Neuron (in vitro differentiated cells): Measurements from ENCODE around the gene NHSL2.

Experiments used
- H2AFZ ChIP-seq: one replicate; pipeline ENCODE4 v1.6.1; 2013; ENCODE audit warnings: low read depth, mild to moderate bottlenecking, inconsistent platforms, low read length, moderate library complexity
- H3K27me3 ChIP-seq: one replicate; pipeline ENCODE4 v1.6.1; 2013; ENCODE audit warnings: low read length; ENCODE audit not compliant: insufficient read depth
- H3K36me3 ChIP-seq: one replicate; pipeline ENCODE4 v1.6.1; 2013; ENCODE audit warnings: low read length; ENCODE audit not compliant: insufficient read depth
- H3K4me1 ChIP-seq: one replicate; pipeline ENCODE4 v1.6.1; 2013; ENCODE audit warnings: low read length; ENCODE audit not compliant: insufficient read depth
- H3K4me3 ChIP-seq: 2 replicates; pipeline ENCODE4 v1.5.1; 2013; ENCODE audit warnings: mild to moderate bottlenecking, low read length, moderate library complexity
- H3K9me3 ChIP-seq: one replicate; pipeline ENCODE4 v1.6.1; 2013; ENCODE audit warnings: low read length

NHSL2 gene

DNA sequence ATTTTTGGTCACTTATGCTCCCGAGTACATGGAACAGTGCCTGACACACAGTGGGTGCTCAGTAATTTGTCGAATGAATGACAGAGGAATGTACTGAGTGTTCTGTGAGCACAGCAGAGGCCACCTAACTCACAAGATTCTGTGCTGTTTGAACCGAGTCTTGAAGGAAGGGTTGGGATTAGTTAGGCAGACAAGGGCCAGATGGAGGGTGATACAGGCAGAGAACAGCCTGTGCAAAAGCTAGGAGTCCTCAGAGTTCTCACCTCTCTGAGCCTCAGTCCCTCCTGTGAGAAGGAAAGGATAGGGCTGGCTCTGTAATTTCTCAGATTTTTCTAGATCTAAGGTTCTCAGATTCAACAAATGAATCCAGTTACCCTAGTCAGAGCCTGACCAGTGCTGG is 108.8 kb downstream of the NHSL2 start:
- no peak overlapping the region for H3K4me3 ChIP-seq
- peaks cover 2% of the 10 kb centered on the region for H3K4me1 ChIP-seq
- no peaks in the 10 kb centered on the region for H3K9me3 ChIP-seq
- H3K36me3 ChIP-seq: no peaks in the 10 kb centered on the region
- H3K27me3 ChIP-seq: no peaks in the 10 kb centered on the region
- H2AFZ ChIP-seq: no peak overlapping the region

DNA sequence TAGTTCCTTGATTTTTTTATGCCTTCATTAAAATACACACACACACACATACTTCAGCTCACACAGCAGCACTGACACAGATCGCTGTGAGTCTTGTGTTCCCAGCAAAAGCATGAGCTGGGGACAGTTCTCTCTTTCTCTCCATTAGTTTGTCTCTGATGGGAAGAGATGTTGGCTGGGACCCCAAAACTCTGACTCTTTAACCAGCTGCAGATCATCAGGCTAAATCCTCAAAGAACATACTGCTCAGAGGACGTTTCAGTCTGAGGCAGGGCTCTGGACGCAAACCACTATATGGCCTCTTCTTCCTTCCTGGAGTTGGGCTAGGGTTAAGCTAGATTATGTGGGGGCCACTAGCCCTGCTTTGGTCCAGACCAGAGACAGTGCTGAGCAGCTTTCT is 109.6 kb downstream of the NHSL2 start:
- H3K4me3 ChIP-seq: no peak overlapping the region
- H3K4me1 ChIP-seq: peaks cover 3% of the 10 kb centered on the region
- H3K36me3 ChIP-seq: no peaks in the 10 kb centered on the region
- H2AFZ ChIP-seq: no peak overlapping the region
- no peaks in the 10 kb centered on the region for H3K9me3 ChIP-seq
- no peaks in the 10 kb centered on the region for H3K27me3 ChIP-seq

DNA sequence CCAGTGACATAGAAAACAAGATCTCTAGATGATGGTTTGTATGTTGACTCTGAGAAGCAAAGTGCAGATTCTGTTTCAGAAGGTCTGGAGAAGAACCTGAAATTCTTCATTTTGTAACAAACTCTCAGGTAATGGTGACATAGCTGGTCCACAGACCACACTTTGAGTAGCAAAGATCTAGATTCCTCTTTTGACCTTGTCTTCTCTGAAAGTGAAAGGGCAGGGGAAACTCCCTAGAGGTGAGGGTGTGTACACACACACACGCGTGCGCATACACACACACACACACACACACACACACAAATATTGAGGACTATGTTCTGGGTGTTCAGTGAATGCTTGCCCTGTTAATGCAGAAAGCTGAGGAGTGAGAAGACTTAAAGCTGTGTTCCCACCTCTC is 110.1 kb downstream of the NHSL2 start:
- Histone ChIP-seq H3K4me3 (no peak overlapping the region), H3K9me3 (no peaks in the 10 kb centered on the region), H2AFZ (no peak overlapping the region), H3K27me3 (no peaks in the 10 kb centered on the region), H3K36me3 (no peaks in the 10 kb centered on the region), H3K4me1 (peaks cover 3% of the 10 kb centered on the region)

DNA sequence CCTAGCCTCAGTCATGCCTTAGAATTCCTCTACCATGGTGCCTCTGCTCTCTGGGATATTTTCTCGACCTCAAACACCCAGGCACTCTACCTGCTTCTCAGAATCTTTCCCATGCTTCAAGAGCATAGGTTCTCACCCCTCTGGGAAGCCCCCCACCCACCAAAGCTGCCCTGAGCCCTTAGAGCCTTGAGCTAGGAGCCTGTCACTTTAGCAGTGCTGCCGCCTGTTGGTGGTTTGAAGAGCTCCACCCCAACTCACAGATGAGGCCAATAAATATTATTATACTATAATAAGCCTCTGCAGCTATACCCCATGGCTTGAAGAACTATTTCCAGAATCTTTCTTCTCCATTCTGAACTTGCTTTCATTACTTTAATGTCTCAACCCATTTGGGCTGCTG is 111.3 kb downstream of the NHSL2 start:
- H2AFZ ChIP-seq: no peak overlapping the region
- no peaks in the 10 kb centered on the region for H3K9me3 ChIP-seq
- peaks cover 3% of the 10 kb centered on the region for H3K4me1 ChIP-seq
- no peaks in the 10 kb centered on the region for H3K36me3 ChIP-seq
- H3K27me3 ChIP-seq: no peaks in the 10 kb centered on the region
- H3K4me3 ChIP-seq: no peak overlapping the region

DNA sequence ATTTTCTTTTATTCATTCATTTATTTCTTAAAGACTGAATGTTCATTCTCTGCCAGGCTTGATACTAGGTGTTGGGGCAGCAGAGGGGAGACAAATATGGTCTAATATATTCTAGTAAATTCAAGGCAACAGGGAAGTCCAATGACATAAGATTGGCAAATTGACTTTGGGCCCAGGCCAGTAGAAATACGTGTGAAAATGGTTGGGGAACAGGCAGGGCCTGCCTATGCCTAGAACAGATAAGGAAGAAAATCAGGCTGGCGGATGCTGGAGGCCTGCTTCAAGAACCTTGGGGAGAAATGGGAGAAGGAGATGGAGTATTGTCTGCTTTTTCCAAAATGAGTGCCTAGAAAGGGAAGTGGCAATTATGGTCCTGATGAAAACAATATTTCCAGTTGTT is 112.4 kb downstream of the NHSL2 start:
- H3K4me3 ChIP-seq: no peak overlapping the region
- H2AFZ ChIP-seq: no peak overlapping the region
- no peaks in the 10 kb centered on the region for H3K27me3 ChIP-seq
- H3K9me3 ChIP-seq: no peaks in the 10 kb centered on the region
- no peaks in the 10 kb centered on the region for H3K36me3 ChIP-seq
- peaks cover 3% of the 10 kb centered on the region for H3K4me1 ChIP-seq

DNA sequence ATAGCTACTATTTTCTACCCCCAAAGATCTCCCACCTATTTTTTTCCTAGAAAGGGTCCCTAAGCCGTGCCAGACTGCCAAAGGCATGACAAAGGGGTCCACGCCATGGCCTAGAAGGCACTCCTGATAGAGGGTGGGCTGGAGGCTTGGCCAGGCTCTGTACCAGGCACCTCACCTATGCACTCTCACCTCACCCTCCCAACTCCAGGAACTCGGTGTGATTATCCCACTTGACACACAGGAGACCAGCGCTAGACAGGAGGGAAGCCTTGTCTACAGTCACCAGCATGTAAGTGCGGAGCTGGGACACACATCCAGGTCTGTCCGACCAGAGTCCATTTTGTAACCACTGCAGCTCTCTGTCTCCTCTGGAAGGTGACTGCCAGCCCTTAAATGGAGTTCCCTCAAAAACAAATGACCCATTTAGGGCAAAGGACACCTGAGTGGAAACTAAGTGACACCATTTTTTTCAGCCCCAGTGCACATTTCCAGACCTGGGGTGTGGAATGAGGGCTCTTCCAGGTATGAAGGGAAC is 114.7 kb downstream of the NHSL2 start:
- H3K36me3 ChIP-seq: no peaks in the 10 kb centered on the region
- peaks cover 14% of the 10 kb centered on the region for H3K4me1 ChIP-seq

DNA sequence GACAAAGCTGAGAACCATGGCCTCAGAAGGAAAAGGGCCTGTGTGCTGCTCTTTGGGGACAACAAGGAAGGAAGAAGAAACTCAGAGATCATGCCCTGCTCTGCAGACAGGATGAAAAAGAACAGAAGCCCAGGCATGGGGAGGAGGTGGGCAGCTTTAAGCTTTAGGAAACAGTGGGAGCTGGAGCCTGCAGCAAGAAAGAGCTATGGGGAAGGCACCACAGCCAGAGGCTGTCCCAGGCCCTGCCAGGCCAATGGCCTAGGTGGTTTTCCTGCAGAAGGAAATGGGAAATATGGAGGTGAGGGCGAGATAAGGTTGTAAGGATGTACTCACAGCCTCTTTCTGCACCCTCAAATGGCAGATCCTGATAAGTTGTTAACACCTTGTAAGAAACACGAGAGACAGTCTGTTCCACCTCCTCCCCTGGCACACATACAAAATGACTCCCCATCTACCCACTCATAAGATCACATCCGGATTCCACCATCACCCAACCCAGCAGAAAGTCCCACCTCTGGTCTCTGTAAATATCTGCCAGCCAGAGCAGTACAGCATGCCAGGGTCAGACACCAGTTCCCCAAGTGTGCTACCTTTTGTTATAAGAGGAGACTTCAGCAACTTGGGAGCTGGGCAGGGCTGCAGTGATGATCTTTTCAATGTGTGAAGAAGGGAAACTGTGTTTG is 115.8 kb downstream of the NHSL2 start:
- peaks cover 15% of the 10 kb centered on the region for H3K4me1 ChIP-seq
- H3K9me3 ChIP-seq: no peaks in the 10 kb centered on the region
- no peaks in the 10 kb centered on the region for H3K36me3 ChIP-seq
- H3K4me3 ChIP-seq: no peak overlapping the region
- no peaks in the 10 kb centered on the region for H3K27me3 ChIP-seq
- no peak overlapping the region for H2AFZ ChIP-seq

More for the DNA sequence above, 114.7 kb downstream of the NHSL2 start:
- H3K9me3 ChIP-seq: no peaks in the 10 kb centered on the region
- no peak overlapping the region for H3K4me3 ChIP-seq
- no peaks in the 10 kb centered on the region for H3K27me3 ChIP-seq
- H2AFZ ChIP-seq: no peak overlapping the region

DNA sequence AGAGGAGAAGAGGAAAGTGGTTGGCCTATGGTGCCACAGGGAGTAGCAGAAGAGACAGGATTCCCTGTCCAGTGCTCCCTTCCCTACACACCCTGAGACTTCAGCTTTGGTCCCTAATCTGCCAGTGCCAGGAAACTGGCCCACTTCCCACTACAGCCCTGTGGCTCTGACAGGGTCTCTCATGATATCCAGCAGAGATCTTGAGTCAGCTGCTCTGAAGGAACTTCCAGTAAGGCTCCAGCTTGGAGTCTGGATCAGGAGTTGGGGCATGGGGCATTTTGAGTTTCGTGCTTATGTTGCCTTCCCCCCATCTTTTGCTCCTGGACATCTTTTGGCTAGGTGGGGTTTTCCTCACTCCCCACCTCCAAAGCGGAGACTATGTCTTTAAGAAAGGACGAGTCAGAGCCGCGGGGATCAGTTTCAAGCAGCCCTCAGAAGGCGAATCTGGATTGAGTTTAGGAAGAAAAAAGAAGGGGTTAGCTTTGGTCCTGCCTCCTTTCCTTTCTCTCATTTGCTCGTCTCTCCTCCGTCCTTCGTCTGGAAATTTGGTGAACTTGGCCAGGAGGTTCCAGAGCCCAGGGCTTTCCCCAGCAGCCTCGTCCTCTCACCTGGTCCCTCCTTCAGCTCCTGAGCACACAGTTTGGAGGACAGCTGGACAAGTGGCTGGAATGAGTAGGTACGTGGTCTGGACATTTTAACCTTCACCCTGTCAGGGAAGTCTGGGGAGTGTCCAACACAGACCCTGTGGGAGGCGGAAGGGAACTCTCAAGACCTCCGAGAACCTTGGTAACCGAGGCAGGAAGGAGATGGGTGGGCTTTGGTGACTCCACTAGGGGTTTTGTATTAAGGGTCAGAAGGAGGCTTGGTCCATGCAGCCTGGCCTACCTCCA is 116.6 kb downstream of the NHSL2 start:
- Histone ChIP-seq H3K36me3 (no peaks in the 10 kb centered on the region), H3K4me1 (peaks cover 15% of the 10 kb centered on the region), H3K9me3 (no peaks in the 10 kb centered on the region), H2AFZ (no peak overlapping the region), H3K27me3 (no peaks in the 10 kb centered on the region), H3K4me3 (no peak overlapping the region)

DNA sequence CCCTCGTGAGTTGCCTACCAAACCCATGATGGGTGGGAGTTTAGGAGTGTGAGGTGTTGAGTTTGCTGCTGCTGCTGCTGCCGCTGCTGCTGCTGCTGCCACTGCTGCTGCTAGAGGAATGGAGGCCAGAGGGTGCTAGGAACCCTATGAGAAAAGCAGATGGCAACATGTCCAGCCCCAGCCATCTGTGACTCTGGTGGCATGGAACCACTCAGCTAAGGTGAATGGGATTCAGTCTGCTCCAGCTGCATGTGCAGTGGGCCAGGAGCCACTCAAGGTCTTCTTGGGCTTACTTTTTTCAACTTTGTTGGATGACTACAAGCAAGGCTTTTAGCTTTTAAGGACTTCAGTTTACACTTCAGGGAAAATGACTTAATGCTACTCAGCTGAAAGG is 117.3 kb downstream of the NHSL2 start:
- H2AFZ ChIP-seq: no peak overlapping the region
- peaks cover 15% of the 10 kb centered on the region for H3K4me1 ChIP-seq
- no peaks in the 10 kb centered on the region for H3K27me3 ChIP-seq
- no peak overlapping the region for H3K4me3 ChIP-seq
- H3K9me3 ChIP-seq: no peaks in the 10 kb centered on the region
- no peaks in the 10 kb centered on the region for H3K36me3 ChIP-seq

DNA sequence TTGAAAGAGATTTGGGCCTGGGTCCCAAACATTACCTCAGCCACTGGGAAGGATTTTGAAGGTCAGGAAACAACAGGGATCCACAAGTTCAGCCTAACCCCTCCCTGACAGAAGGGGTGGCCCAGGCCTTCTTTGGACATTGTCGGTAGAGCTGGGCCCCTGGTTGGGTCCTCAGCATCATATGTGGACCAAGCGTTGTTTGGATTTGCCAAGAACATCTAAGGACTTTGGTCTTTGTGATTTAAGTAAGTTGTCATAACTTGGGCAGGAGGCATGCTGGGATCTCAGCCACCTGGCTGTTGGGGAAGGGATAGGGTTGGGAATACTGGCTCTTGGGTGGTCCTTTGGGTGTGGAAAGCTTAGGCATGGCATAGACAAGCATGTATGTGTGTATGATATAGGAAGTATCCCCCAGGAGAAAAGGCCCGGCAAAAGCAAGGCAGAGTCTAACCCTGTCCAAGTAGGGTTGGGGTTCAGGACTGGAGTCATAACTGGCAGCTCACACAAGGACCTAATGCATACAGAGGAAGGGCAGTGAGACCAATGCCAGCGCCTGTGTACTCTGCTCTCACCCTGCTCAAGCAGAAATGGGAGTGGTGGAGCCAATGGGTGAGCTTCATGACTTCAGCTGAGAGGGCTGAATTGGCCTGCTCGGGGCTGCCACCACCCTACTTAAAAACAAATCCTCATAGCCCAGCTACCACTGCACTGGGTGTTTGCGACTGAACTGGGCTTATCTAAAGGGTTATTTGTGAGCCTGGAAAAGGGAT is 118.2 kb downstream of the NHSL2 start:
- H3K4me1 ChIP-seq: peaks cover 15% of the 10 kb centered on the region

DNA sequence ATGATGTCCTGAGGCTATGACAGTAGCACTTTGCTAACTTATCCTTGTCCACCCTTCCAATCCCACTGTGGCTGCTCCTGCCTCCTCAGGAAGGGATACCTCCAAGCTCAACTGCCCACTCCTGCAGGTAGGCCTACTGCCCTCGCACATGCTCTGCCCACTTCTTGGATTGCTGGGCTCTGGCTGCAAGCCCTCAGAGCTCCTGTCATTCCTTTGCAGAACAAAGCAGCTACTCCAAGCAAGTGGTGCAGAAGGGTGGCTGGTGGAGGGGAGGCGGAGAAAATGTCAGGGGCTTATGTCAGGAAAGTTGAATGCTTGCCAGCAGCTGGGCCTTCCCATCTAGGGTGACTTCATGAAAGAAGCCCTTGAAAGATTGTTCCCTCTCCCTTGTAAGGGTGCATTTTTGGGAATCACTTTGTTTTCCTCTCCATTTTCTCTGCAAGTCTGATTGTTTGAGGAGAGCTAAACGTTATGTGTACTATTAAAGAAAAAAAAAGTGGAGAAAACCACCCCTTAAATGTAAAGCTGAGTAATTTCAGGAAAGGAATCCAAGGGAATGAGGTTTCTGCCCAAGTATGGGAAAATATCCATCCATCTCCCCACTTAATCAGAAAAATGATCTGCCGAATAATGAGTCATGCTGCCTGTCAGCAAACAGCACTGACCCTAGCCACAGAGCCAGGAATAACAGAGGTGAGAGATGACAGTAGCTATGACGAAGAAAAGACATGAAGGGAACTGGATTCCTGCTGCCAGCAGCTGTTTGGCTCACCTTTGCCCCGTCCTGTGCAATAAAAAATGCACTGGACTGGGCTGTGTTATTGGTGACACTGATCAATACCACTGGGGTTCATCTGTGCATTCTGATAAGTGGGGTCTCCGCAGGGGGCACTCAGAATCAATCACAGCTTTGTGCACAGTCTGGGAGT is 119.1 kb downstream of the NHSL2 start:
- no peaks in the 10 kb centered on the region for H3K27me3 ChIP-seq
- H3K9me3 ChIP-seq: no peaks in the 10 kb centered on the region
- no peak overlapping the region for H3K4me3 ChIP-seq
- H3K4me1 ChIP-seq: peaks cover 12% of the 10 kb centered on the region
- H3K36me3 ChIP-seq: no peaks in the 10 kb centered on the region
- no peak overlapping the region for H2AFZ ChIP-seq

More for the DNA sequence above, 118.2 kb downstream of the NHSL2 start:
- Histone ChIP-seq H3K27me3 (no peaks in the 10 kb centered on the region), H2AFZ (no peak overlapping the region), H3K4me3 (no peak overlapping the region), H3K36me3 (no peaks in the 10 kb centered on the region), H3K9me3 (no peaks in the 10 kb centered on the region)

DNA sequence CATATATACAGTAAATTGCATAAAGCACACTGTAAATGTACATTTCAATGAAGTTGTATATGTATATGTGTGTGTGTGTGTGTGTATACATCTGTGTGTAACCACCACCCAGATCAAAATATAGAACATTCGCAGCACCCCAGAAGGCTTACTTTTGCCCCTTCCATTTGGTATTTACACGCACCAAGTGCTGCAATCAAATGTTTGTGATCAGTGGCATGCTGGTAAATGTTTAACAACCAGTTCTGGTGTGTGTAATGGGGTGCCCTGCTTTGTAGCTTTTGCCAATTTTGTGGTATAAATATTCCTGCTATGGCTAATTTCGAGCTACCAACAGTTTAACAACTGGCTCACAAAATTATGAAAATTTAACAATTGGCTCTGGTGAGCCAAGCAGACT is 119.8 kb downstream of the NHSL2 start:
- no peak overlapping the region for H3K4me3 ChIP-seq
- no peaks in the 10 kb centered on the region for H3K36me3 ChIP-seq
- no peak overlapping the region for H2AFZ ChIP-seq
- H3K4me1 ChIP-seq: peaks cover 12% of the 10 kb centered on the region
- no peaks in the 10 kb centered on the region for H3K9me3 ChIP-seq
- H3K27me3 ChIP-seq: no peaks in the 10 kb centered on the region
